Panc1 (cell line): ENCODE data around the gene IWS1. TPM values are rescaled to one million over a fixed set of nuclear protein-coding genes. Genes with fewer than 3 reads are reported as not detected.

ENCODE experiments used
- ATAC-seq: fragments of 200-7000 bp; cut with Tn5 transposase; 2 replicates; pipeline ENCODE4 v1.9.1; 2020; ENCODE audit warnings: mild to moderate bottlenecking, moderate library complexity
- BruUV-seq: library from RNA; stranded (reverse); fragments of 400-500 nt; replicated peaks from 2 replicates; lab custom pipeline; 2021; lab: Mats Ljungman, UMichigan
- CTCF ChIA-PET: fragments of 300-600 bp; sonication (Branson Sonifier 250); formaldehyde crosslinking; loops from one replicate; lab custom pipeline; 2022; ENCODE audit warnings: antibody characterized with exemption; lab: Charles Lee
- POLR2A ChIA-PET: fragments of 300-600 bp; sonication (Branson Sonifier 250); formaldehyde crosslinking; loops from one replicate; lab custom pipeline; 2022; ENCODE audit warnings: antibody characterized with exemption; lab: Charles Lee
- DNase-seq: peaks from one replicate; pipeline ENCODE4 v3.0.0-alpha.2; 2010; ENCODE audit warnings: low read depth, low spot score
- H3K27ac ChIP-seq: 2 replicates; pipeline ENCODE4 v1.5.1; 2011; ENCODE audit warnings: mild to moderate bottlenecking, low read length, inconsistent platforms
- H3K27me3 ChIP-seq: fragments of 200-500 bp; sonication (Bioruptor generic); 2 replicates; pipeline ENCODE4 v1.6.0; 2014; ENCODE audit warnings: low read length, inconsistent platforms; ENCODE audit not compliant: control insufficient read depth, insufficient read depth
- H3K36me3 ChIP-seq: fragments of 200-500 bp; sonication (Bioruptor generic); 2 replicates; pipeline ENCODE4 v1.5.1; 2014; ENCODE audit warnings: inconsistent platforms, mild to moderate bottlenecking, low read length, moderate library complexity; ENCODE audit not compliant: control insufficient read depth, insufficient read depth
- H3K4me1 ChIP-seq: 2 replicates; pipeline ENCODE4 v1.5.1; 2011; ENCODE audit warnings: inconsistent platforms, mild to moderate bottlenecking, low read length, moderate library complexity; ENCODE audit not compliant: control insufficient read depth, insufficient read depth
- H3K4me3 ChIP-seq, 2 experiments: 2 replicates each; pipeline ENCODE4 v1.5.1; 2011 to 2012; ENCODE audit warnings: low read depth in 2 of 2, low read length in 2 of 2, mild to moderate bottlenecking in 2 of 2, inconsistent platforms in 1 of 2, moderate library complexity in 1 of 2
- H3K9me3 ChIP-seq: fragments of 200-500 bp; sonication (Bioruptor generic); 2 replicates; pipeline ENCODE4 v1.5.1; 2014; ENCODE audit warnings: low read depth, mild to moderate bottlenecking, inconsistent platforms, low read length, moderate library complexity; ENCODE audit not compliant: control insufficient read depth, insufficient read depth
- POLR2AphosphoS5 ChIP-seq: IDR thresholded peaks from 2 replicates; pipeline ENCODE4 v1.6.1; 2012; ENCODE audit warnings: mild to moderate bottlenecking, low read depth, low read length, moderate library complexity
- SIN3A ChIP-seq: IDR thresholded peaks from 2 replicates; pipeline ENCODE4 v1.6.1; 2012; ENCODE audit warnings: low read depth, mild to moderate bottlenecking, low read length, moderate library complexity, borderline replicate concordance; ENCODE audit not compliant: insufficient read depth
- TCF7L2 ChIP-seq: IDR thresholded peaks from 2 replicates; pipeline ENCODE4 v1.6.1; 2011; ENCODE audit warnings: mild to moderate bottlenecking, low read depth, low read length, inconsistent platforms
- in situ Hi-C: cut with HindIII; loops from 2 replicates; pipeline ENCODE4 v1.10.0; 2016; ENCODE audit warnings: low sequenced_read_pairs, low pct_unique_long_range_greater_than_20kb
- intact Hi-C: fragments of 100-400 bp; cut with micrococcal nuclease; formaldehyde crosslinking; loops from one replicate; pipeline ENCODE4 v1.10.0; 2022; ENCODE audit not compliant: unreplicated experiment
- total RNA-seq: library from RNA; stranded (reverse); gene quantifications from one replicate; pipeline ENCODE4 v1.2.1, GENCODE V29; 2021; ENCODE audit not compliant: unreplicated experiment
- TF ChIP-seq, protein P1 (sequence below): fragments of 450-650 bp; IDR thresholded peaks from 2 replicates; pipeline ENCODE4 v1.5.1; 2017; ENCODE audit warnings: mild to moderate bottlenecking
- TF ChIP-seq, protein P2 (sequence below), 2 experiments: IDR thresholded peaks; 2 replicates each; pipeline ENCODE4 v1.6.1; 2011 to 2012; ENCODE audit warnings: low read depth in 2 of 2, control low read depth in 1 of 2, low read length in 1 of 2, mild to moderate bottlenecking in 1 of 2, moderate library complexity in 1 of 2; ENCODE audit not compliant: insufficient read depth in 1 of 2

The IWS1 gene
- total RNA-seq, 1 experiment from 2014 or later = 48.6 TPM

DNA sequence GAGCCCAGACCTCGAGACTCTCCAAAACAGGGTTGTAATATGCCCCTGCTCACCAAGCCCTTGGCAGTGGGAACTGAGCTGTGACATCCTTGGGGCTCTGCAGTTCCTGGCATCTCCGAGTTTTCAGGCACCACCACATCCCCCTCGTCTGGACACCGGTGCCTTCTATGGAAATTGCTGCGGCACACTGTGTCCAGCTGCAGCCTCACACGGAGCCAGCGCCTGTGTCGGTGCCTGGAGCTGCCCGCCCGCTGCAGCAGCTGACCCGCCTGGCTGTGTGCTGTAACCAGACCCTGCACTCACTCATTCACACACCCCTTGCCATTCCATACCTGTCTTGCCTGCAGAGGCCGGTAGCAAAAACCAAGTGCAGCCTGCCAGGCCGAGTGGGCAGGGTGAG, 11.8 kb downstream of the IWS1 start:
- BruUV-seq = no TSS peak
- no peaks in the 10 kb centered on the region for H3K9me3 ChIP-seq
- H3K27me3 ChIP-seq = no peaks in the 10 kb centered on the region
- TF ChIP-seq TCF7L2 (no peak), SIN3A (no peak), POLR2AphosphoS5 (no peak)
- TF ChIP-seq, protein P1, sequence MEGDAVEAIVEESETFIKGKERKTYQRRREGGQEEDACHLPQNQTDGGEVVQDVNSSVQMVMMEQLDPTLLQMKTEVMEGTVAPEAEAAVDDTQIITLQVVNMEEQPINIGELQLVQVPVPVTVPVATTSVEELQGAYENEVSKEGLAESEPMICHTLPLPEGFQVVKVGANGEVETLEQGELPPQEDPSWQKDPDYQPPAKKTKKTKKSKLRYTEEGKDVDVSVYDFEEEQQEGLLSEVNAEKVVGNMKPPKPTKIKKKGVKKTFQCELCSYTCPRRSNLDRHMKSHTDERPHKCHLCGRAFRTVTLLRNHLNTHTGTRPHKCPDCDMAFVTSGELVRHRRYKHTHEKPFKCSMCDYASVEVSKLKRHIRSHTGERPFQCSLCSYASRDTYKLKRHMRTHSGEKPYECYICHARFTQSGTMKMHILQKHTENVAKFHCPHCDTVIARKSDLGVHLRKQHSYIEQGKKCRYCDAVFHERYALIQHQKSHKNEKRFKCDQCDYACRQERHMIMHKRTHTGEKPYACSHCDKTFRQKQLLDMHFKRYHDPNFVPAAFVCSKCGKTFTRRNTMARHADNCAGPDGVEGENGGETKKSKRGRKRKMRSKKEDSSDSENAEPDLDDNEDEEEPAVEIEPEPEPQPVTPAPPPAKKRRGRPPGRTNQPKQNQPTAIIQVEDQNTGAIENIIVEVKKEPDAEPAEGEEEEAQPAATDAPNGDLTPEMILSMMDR = no peak
- TF ChIP-seq, protein P2, sequence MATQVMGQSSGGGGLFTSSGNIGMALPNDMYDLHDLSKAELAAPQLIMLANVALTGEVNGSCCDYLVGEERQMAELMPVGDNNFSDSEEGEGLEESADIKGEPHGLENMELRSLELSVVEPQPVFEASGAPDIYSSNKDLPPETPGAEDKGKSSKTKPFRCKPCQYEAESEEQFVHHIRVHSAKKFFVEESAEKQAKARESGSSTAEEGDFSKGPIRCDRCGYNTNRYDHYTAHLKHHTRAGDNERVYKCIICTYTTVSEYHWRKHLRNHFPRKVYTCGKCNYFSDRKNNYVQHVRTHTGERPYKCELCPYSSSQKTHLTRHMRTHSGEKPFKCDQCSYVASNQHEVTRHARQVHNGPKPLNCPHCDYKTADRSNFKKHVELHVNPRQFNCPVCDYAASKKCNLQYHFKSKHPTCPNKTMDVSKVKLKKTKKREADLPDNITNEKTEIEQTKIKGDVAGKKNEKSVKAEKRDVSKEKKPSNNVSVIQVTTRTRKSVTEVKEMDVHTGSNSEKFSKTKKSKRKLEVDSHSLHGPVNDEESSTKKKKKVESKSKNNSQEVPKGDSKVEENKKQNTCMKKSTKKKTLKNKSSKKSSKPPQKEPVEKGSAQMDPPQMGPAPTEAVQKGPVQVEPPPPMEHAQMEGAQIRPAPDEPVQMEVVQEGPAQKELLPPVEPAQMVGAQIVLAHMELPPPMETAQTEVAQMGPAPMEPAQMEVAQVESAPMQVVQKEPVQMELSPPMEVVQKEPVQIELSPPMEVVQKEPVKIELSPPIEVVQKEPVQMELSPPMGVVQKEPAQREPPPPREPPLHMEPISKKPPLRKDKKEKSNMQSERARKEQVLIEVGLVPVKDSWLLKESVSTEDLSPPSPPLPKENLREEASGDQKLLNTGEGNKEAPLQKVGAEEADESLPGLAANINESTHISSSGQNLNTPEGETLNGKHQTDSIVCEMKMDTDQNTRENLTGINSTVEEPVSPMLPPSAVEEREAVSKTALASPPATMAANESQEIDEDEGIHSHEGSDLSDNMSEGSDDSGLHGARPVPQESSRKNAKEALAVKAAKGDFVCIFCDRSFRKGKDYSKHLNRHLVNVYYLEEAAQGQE (IDR thresholded peaks at IDR 0.05; ENCODE audit: insufficient read depth in 1 of 2, low read depth in 2 of 2, low read length in 1 of 2) = no peak
- ATAC-seq (no peak), DNase-seq (no peak)
- no peak overlapping the region for H3K4me3 ChIP-seq
- H3K4me1 ChIP-seq = peaks cover 20% of the 10 kb centered on the region
- in situ Hi-C loops (no loop called here), intact Hi-C loops (no loop called here)
- POLR2A ChIA-PET = interaction anchor here (0.5 kb wide), 1 partner anchor 11 kb away, joined by 3 read pairs; no protein-coding TSS in a partner anchor
- H3K36me3 ChIP-seq = peaks cover 15% of the 10 kb centered on the region; the same call in 1 of the 2 replicates
- H3K27ac ChIP-seq = no peak overlapping the region
- CTCF ChIA-PET = interaction anchor here (0.6 kb wide), 1 partner anchor 109 kb away, joined by 11 read pairs; no protein-coding TSS in a partner anchor

DNA sequence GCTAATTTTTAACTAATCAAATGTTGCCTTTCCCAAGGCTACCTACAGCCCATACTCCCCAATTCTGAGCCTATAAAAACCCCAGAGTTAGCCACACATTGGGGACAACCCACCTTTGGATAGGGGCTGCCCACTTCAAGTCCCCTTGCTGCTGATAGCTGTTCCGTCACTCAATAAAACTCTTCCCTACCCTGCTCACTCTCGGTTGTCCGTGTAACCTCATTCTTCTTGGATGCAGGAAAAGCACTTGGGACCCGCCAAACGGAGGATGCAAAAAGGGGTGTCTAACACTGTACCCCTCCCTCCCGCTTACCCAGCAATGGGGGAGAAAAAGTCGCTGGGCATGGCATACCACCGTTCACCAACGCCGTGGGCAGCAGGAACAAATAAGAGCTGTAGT, 12.2 kb downstream of the IWS1 start:
- DNase-seq = no peak
- no TSS peak for BruUV-seq
- CTCF ChIA-PET = no interaction called here
- H3K27me3 ChIP-seq = no peaks in the 10 kb centered on the region
- H3K4me3 ChIP-seq = no peak overlapping the region
- H3K9me3 ChIP-seq = no peaks in the 10 kb centered on the region
- H3K27ac ChIP-seq = no peak overlapping the region
- no peak for TF ChIP-seq POLR2AphosphoS5
- TF ChIP-seq, protein P2 (IDR thresholded peaks at IDR 0.05; ENCODE audit: insufficient read depth in 1 of 2, low read depth in 2 of 2, low read length in 1 of 2) = no peak
- TF ChIP-seq TCF7L2 = no peak
- TF ChIP-seq SIN3A = no peak
- TF ChIP-seq, protein P1 = no peak
- ATAC-seq = no peak
- H3K4me1 ChIP-seq = peaks cover 24% of the 10 kb centered on the region
- in situ Hi-C loops (no loop called here), intact Hi-C loops (no loop called here)
- POLR2A ChIA-PET = no interaction called here
- H3K36me3 ChIP-seq = peaks cover 12% of the 10 kb centered on the region; the same call in 1 of the 2 replicates
